22Rv1 (cell line): ENCODE results near the gene SNX13.

ENCODE experiments used
- ZFX ChIP-seq: fragments of 450-650 bp; IDR thresholded peaks from 2 replicates; pipeline ENCODE4 v1.6.1; 2017; ENCODE audit warnings: antibody characterized with exemption, borderline replicate concordance
- TF ChIP-seq, protein P1 (sequence below): fragments of 450-650 bp; IDR thresholded peaks from 2 replicates; pipeline ENCODE4 v1.5.1; 2017; ENCODE audit warnings: mild to moderate bottlenecking

DNA sequence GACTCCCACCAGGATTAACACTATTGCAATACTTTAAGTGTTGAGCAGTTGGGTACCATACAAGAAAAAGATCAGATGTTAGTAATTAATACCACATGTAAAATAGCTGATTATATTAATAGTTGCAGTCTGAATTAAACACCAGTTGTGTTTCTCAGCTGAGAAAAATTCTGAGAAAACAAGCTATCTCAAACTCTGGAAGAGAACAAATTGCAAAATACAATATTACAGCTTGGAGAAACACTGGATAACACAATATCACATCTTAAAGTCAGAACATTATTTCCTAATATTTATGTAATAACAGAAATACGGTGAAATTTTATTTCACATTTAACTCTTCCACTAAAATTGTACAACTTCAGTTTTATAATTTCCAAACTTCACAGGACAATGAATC is 9.2 kb downstream of the SNX13 start:
- TF ChIP-seq, protein P1, sequence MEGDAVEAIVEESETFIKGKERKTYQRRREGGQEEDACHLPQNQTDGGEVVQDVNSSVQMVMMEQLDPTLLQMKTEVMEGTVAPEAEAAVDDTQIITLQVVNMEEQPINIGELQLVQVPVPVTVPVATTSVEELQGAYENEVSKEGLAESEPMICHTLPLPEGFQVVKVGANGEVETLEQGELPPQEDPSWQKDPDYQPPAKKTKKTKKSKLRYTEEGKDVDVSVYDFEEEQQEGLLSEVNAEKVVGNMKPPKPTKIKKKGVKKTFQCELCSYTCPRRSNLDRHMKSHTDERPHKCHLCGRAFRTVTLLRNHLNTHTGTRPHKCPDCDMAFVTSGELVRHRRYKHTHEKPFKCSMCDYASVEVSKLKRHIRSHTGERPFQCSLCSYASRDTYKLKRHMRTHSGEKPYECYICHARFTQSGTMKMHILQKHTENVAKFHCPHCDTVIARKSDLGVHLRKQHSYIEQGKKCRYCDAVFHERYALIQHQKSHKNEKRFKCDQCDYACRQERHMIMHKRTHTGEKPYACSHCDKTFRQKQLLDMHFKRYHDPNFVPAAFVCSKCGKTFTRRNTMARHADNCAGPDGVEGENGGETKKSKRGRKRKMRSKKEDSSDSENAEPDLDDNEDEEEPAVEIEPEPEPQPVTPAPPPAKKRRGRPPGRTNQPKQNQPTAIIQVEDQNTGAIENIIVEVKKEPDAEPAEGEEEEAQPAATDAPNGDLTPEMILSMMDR: no peak
- no peak for TF ChIP-seq ZFX
